HepG2 (cell line): ENCODE results near the gene ERMARD. TPM values are rescaled to one million over a fixed set of nuclear protein-coding genes. Genes with fewer than 3 reads are reported as not detected.

ENCODE experiments used
- ARID4A ChIP-seq: sonication (generic); formaldehyde crosslinking; IDR thresholded peaks from 2 replicates; pipeline ENCODE4 v1.5.0; 2020; ENCODE audit warnings: mild to moderate bottlenecking, missing genetic modification reagents, borderline replicate concordance
- CTCF ChIP-seq: sonication (generic); formaldehyde crosslinking; IDR thresholded peaks from 2 replicates; pipeline ENCODE4 v1.5.0; 2020; ENCODE audit warnings: mild to moderate bottlenecking, missing genetic modification reagents, moderate library complexity
- IRF2 ChIP-seq: IDR thresholded peaks from 2 replicates; pipeline ENCODE4 v1.6.1; 2018; ENCODE audit warnings: missing genetic modification reagents, missing compliant biosample characterization
- PAX8 ChIP-seq: sonication (generic); formaldehyde crosslinking; IDR thresholded peaks from 2 replicates; pipeline ENCODE4 v1.8.0; 2022; ENCODE audit warnings: mild to moderate bottlenecking, missing genetic modification reagents, borderline replicate concordance
- PLSCR1 ChIP-seq: sonication (generic); formaldehyde crosslinking; IDR thresholded peaks from 2 replicates; pipeline ENCODE4 v1.5.0; 2020; ENCODE audit warnings: missing genetic modification reagents, mild to moderate bottlenecking, borderline replicate concordance
- RNF2 ChIP-seq: fragments of 450-650 bp; conservative IDR thresholded peaks from 2 replicates; pipeline ENCODE4 v1.6.1; 2016; ENCODE audit warnings: low read depth
- SAFB2 ChIP-seq: sonication (generic); formaldehyde crosslinking; IDR thresholded peaks from 2 replicates; pipeline ENCODE4 v1.5.1; 2020; ENCODE audit warnings: missing genetic modification reagents, low read depth, mild to moderate bottlenecking, borderline replicate concordance
- SMAD9 ChIP-seq: sonication (generic); formaldehyde crosslinking; IDR thresholded peaks from 2 replicates; pipeline ENCODE4 v1.5.1; 2020; ENCODE audit warnings: mild to moderate bottlenecking, missing genetic modification reagents
- SOX13 ChIP-seq, 3 experiments: fragments of 450-650 bp in 1 of 3; sonication (generic) in 1 of 3; formaldehyde crosslinking in 1 of 3; IDR thresholded peaks in 2 of 3; conservative IDR thresholded peaks in 1 of 3; 2 replicates each; pipeline versions ENCODE4 v1.5.0 to v1.6.1; 2016 to 2020; ENCODE audit warnings: antibody characterized with exemption in 1 of 3, mild to moderate bottlenecking in 1 of 3, missing compliant biosample characterization in 1 of 3, missing genetic modification reagents in 1 of 3, moderate library complexity in 1 of 3
- TARDBP ChIP-seq: sonication (generic); formaldehyde crosslinking; IDR thresholded peaks from 2 replicates; pipeline ENCODE4 v1.8.0; 2022; ENCODE audit warnings: mild to moderate bottlenecking, missing genetic modification reagents
- TEF ChIP-seq: sonication (generic); formaldehyde crosslinking; IDR thresholded peaks from 2 replicates; pipeline ENCODE4 v1.5.0; 2020; ENCODE audit warnings: missing genetic modification reagents
- TRIM24 ChIP-seq: sonication (generic); formaldehyde crosslinking; IDR thresholded peaks from 2 replicates; pipeline ENCODE4 v1.8.0; 2022; ENCODE audit warnings: mild to moderate bottlenecking, missing genetic modification reagents
- USF2 ChIP-seq, 2 experiments: sonication (generic) in 1 of 2; formaldehyde crosslinking in 1 of 2; IDR thresholded peaks; 2 replicates each; pipeline versions ENCODE4 v1.5.1 to v1.6.1; 2011 to 2020; ENCODE audit warnings: borderline replicate concordance in 1 of 2, low read depth in 1 of 2, low read length in 1 of 2, mild to moderate bottlenecking in 1 of 2, missing genetic modification reagents in 1 of 2, moderate library complexity in 1 of 2
- ZBTB20 ChIP-seq: sonication (generic); formaldehyde crosslinking; IDR thresholded peaks from 2 replicates; pipeline ENCODE4 v1.8.1; 2023; ENCODE audit warnings: missing genetic modification reagents, low read depth, mild to moderate bottlenecking, borderline replicate concordance
- ZKSCAN8 ChIP-seq: IDR thresholded peaks from 2 replicates; pipeline ENCODE4 v1.6.1; 2016; ENCODE audit warnings: borderline replicate concordance, missing genetic modification reagents, missing compliant biosample characterization
- ZNF253 ChIP-seq: sonication (generic); formaldehyde crosslinking; IDR thresholded peaks from 2 replicates; pipeline ENCODE4 v1.8.0; 2022; ENCODE audit warnings: mild to moderate bottlenecking, missing genetic modification reagents, borderline replicate concordance
- ZNF552 ChIP-seq: sonication (generic); formaldehyde crosslinking; IDR thresholded peaks from 2 replicates; pipeline ENCODE4 v1.9.0; 2022; ENCODE audit warnings: missing genetic modification reagents, mild to moderate bottlenecking, borderline replicate concordance
- ZNF780A ChIP-seq: sonication (generic); formaldehyde crosslinking; IDR thresholded peaks from 2 replicates; pipeline ENCODE4 v1.8.0; 2022; ENCODE audit warnings: mild to moderate bottlenecking, missing genetic modification reagents, moderate library complexity
- polyA plus RNA-seq, 8 experiments: library from polyadenylated mRNA; depleted of rRNA in 3 of 8; stranded (reverse) in 7 of 8; unstranded in 1 of 8; fragments of >200 nt; fragmentation: Illumina TruSeq in 4 of 8; extraction: Trizol in 4 of 8; gene quantifications; 2 replicates each; pipeline versions ENCODE4 v1.2.1 to v1.2.3, GENCODE V29; 2011 to 2016; ENCODE audit warnings: low read depth in 4 of 8, missing spikeins in 1 of 8, mixed read lengths in 1 of 8; ENCODE audit not compliant: insufficient read depth in 1 of 8
- total RNA-seq, 5 experiments: library from RNA; depleted of rRNA; stranded (reverse); fragments of >200 nt; fragmentation: Illumina TruSeq; extraction: Trizol; gene quantifications; 2 replicates each; pipeline ENCODE4 v1.2.3, GENCODE V29; 2016; ENCODE audit warnings: low read depth in 1 of 5

Gene ERMARD
- total and polyA plus RNA-seq, 2 of the 13 experiments (the other 11 are each of a cell fraction or from before 2014, with no cell fraction given): 8.8 to 10.7 TPM

GRCh38 chr6:169752074-169752623 is 727 bp downstream of the ERMARD start (continued):
- TF ChIP-seq PLSCR1 (CRISPR knock-in tag) (no peak), SOX13 (IDR thresholded peaks at IDR 0.05) (no peak), SOX13 (CRISPR knock-in tag; conservative IDR thresholded peaks at IDR 0.05 in 1 of 2, IDR thresholded peaks at IDR 0.05 in 1 of 2) (0 out of 4 replicates have a peak, but pooled peaks of 1 of the 2 experiments have one; percentile 52), CTCF (CRISPR knock-in tag) (no peak), TARDBP (CRISPR knock-in tag) (no peak), ZBTB20 (no peak; the same call in 1 of the 2 replicates), ZKSCAN8 (no peak), TRIM24 (CRISPR knock-in tag) (no peak), USF2 (IDR thresholded peaks at IDR 0.05; ENCODE audit: low read depth, low read length) (no peak), USF2 (CRISPR knock-in tag; IDR thresholded peaks at IDR 0.05; ENCODE audit: borderline replicate concordance) (no peak), IRF2 (CRISPR knock-in tag) (no peak), ARID4A (CRISPR knock-in tag) (no peak), ZNF253 (CRISPR knock-in tag) (no peak), RNF2 (no peak), SMAD9 (CRISPR knock-in tag) (no peak), PAX8 (CRISPR knock-in tag) (no peak), SAFB2 (CRISPR knock-in tag) (no peak), TEF (0 out of 2 replicates have a peak, but pooled peaks have one; percentile 3), ZNF552 (CRISPR knock-in tag) (no peak), ZNF780A (no peak; the same call in 1 of the 2 replicates)
